GM20000 (cell line): Measurements from ENCODE around the gene FRMPD4.

Experiments
- DNase-seq: peaks from one replicate; pipeline ENCODE4 v3.0.0; 2012; ENCODE audit warnings: low spot score
- TF ChIP-seq, protein P1 (sequence below): IDR thresholded peaks from 2 replicates; pipeline ENCODE4 v1.5.1; 2012; ENCODE audit warnings: mild to moderate bottlenecking, control low read depth; ENCODE audit errors: extremely low read depth, missing control alignments

FRMPD4 gene

DNA sequence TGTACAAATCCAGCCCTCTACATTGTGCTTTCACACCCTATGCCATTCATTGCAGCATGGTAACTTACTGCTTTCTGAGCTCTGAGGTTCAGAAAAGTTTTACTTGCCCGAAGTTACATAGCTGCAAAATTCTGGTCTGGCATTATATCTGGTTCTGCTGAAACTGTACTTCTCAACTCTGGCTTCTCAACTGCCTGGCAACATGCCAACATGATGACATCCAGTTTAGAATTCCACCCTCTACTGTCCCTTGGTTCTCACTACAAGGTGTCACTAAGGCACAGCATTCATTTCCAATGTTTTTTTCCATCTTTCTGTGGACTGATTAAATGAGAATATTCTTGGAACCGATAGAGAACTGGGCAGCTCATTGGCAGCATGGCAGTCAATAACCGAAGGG lies 410.1 kb downstream of the FRMPD4 start:
- TF ChIP-seq, protein P1, sequence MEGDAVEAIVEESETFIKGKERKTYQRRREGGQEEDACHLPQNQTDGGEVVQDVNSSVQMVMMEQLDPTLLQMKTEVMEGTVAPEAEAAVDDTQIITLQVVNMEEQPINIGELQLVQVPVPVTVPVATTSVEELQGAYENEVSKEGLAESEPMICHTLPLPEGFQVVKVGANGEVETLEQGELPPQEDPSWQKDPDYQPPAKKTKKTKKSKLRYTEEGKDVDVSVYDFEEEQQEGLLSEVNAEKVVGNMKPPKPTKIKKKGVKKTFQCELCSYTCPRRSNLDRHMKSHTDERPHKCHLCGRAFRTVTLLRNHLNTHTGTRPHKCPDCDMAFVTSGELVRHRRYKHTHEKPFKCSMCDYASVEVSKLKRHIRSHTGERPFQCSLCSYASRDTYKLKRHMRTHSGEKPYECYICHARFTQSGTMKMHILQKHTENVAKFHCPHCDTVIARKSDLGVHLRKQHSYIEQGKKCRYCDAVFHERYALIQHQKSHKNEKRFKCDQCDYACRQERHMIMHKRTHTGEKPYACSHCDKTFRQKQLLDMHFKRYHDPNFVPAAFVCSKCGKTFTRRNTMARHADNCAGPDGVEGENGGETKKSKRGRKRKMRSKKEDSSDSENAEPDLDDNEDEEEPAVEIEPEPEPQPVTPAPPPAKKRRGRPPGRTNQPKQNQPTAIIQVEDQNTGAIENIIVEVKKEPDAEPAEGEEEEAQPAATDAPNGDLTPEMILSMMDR = no peak
- DNase-seq = no peak

GRCh38 chrX:12548746-12549145 lies 410.5 kb downstream of the FRMPD4 start:
- TF ChIP-seq, protein P1 = no peak
- DNase-seq = peak; percentile 5

DNA sequence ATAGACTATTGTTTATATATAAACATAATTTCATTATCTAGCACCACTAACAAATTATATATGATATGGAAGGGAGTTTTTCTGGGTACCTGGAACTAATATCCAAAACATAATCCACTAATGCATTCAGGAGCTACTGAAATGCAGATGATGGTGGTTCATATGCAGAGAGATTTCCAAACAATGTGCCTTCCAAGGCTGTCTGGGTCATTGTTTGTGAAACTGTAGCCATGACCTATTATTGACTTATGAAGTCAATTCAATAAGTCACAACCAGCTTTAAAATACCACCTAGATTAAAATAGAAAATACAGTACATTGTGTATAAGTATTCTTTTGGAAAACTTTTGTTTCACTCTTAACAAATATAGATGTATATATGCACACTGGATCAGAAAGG lies 415.9 kb downstream of the FRMPD4 start:
- TF ChIP-seq, protein P1 = no peak
- DNase-seq = no peak

GRCh38 chrX:12563121-12563520 lies 424.8 kb downstream of the FRMPD4 start:
- TF ChIP-seq, protein P1 = no peak
- no peak for DNase-seq

DNA sequence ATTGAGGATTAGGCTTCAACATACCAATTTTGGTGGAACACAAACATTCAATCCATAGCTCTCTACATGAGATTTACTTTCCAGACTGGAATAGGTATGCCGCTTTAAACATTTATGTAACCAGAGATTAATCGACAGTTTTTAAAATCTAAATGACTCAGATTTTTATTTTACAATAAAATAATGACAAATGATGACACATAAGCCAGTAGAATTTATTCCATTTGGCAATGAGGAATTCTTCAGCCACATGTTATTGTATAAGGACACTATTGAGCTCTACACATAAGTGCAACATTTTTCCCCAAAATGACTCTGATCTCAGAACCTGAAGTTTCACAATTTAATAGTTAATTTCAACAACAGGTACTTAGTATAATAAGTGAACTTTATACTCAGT lies 425.9 kb downstream of the FRMPD4 start:
- TF ChIP-seq, protein P1 = no peak
- no peak for DNase-seq

- no peak for DNase-seq
- TF ChIP-seq, protein P1 = peak; percentile 13
Observed at GRCh38 chrX:12567857-12568256, 429.6 kb downstream of the FRMPD4 start.

DNA sequence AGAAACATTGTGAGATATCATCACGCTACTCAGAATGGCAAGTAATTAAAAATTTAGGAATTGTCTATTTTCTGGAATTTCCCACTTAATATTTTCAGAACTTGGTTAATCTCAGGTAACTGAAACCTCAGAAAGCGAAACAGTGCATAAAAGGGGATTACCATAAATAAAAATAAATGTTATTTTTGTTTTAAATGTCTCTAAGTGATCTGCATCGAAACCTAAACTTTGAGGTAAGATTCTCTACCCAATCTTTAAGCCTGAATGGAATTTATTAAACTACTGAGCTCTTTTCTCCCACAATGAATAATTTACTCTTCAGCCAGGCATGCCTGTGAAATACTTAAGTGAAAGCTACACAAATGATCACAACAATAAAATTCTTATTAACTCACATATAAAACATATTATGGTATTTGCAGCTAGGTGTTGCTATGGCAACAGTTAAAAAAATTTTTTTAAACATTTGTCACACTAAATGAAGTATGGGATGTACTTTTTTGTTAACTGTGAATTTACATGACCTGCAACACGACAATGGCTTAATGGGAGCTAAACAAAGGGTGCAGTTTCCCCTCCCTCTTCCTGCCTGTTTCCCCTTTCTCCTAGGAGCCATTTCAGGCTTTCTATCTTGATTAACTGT lies 432.7 kb downstream of the FRMPD4 start:
- DNase-seq = no peak
- TF ChIP-seq, protein P1 = no peak
